Measurements from ENCODE around the gene CADM1.

CADM1 gene

GRCh38 chr11:115159207-115159606 is 345.0 kb downstream of the CADM1 start:
- no peaks in the 10 kb centered on the region for H3K36me3 ChIP-seq (replicated peaks; ENCODE audit: insufficient read depth, low read length)
- no peak overlapping the region for H3K4me2 ChIP-seq (ENCODE audit: low read depth, low read length)
- H3K79me2 ChIP-seq (ENCODE audit: low read length): no peaks in the 10 kb centered on the region
- H3K9me2 ChIP-seq (replicated peaks; ENCODE audit: insufficient read depth, low read length): no peaks in the 10 kb centered on the region
- H3K9ac ChIP-seq (ENCODE audit: low read length): no peak overlapping the region
- no peak overlapping the region for H3K4me3 ChIP-seq (ENCODE audit: low read length)
- TF ChIP-seq EZH2 (optimal IDR thresholded peaks at IDR 0.05; ENCODE audit: low read depth, low read length): no peak
- no peak for TF ChIP-seq EZH2phosphoT487 (IDR thresholded peaks at IDR 0.05; ENCODE audit: low read length)
- TF ChIP-seq CTCF (IDR thresholded peaks at IDR 0.05; ENCODE audit: low read length): no peak
- no peaks in the 10 kb centered on the region for H3F3A ChIP-seq (ENCODE audit: insufficient read depth, low read length)
- no peak overlapping the region for H2AFZ ChIP-seq (ENCODE audit: low read length)
- H3K27ac ChIP-seq (ENCODE audit: low read length): no peak overlapping the region
- no peaks in the 10 kb centered on the region for H3K27me3 ChIP-seq (replicated peaks; ENCODE audit: insufficient read depth, low read length)
- H3K9me3 ChIP-seq (replicated peaks; ENCODE audit: insufficient read depth, low read length): no peaks in the 10 kb centered on the region
- no peak for DNase-seq
- H3K4me1 ChIP-seq (ENCODE audit: low read length): no peaks in the 10 kb centered on the region
- H4K20me1 ChIP-seq (ENCODE audit: insufficient read depth, low read length): no peaks in the 10 kb centered on the region

GRCh38 chr11:115158053-115158452 is 346.2 kb downstream of the CADM1 start:
- no peak for DNase-seq
- no peaks in the 10 kb centered on the region for H4K20me1 ChIP-seq (ENCODE audit: insufficient read depth, low read length)
- H3K27ac ChIP-seq (ENCODE audit: low read length): no peak overlapping the region
- no peaks in the 10 kb centered on the region for H3K27me3 ChIP-seq (replicated peaks; ENCODE audit: insufficient read depth, low read length)
- no peaks in the 10 kb centered on the region for H3K79me2 ChIP-seq (ENCODE audit: low read length)
- H3K4me3 ChIP-seq (ENCODE audit: low read length): no peak overlapping the region
- H2AFZ ChIP-seq (ENCODE audit: low read length): no peak overlapping the region
- H3K9ac ChIP-seq (ENCODE audit: low read length): no peak overlapping the region
- no peaks in the 10 kb centered on the region for H3K9me3 ChIP-seq (replicated peaks; ENCODE audit: insufficient read depth, low read length)
- TF ChIP-seq EZH2phosphoT487 (IDR thresholded peaks at IDR 0.05; ENCODE audit: low read length) (no peak), EZH2 (optimal IDR thresholded peaks at IDR 0.05; ENCODE audit: low read depth, low read length) (no peak), CTCF (IDR thresholded peaks at IDR 0.05; ENCODE audit: low read length) (no peak)
- no peaks in the 10 kb centered on the region for H3F3A ChIP-seq (ENCODE audit: insufficient read depth, low read length)
- H3K4me2 ChIP-seq (ENCODE audit: low read depth, low read length): no peak overlapping the region
- no peaks in the 10 kb centered on the region for H3K36me3 ChIP-seq (replicated peaks; ENCODE audit: insufficient read depth, low read length)
- H3K4me1 ChIP-seq (ENCODE audit: low read length): no peaks in the 10 kb centered on the region
- no peaks in the 10 kb centered on the region for H3K9me2 ChIP-seq (replicated peaks; ENCODE audit: insufficient read depth, low read length)

GRCh38 chr11:115157247-115157646 is 347.0 kb downstream of the CADM1 start:
- Histone ChIP-seq H3K36me3 (replicated peaks; ENCODE audit: insufficient read depth, low read length) (no peaks in the 10 kb centered on the region), H4K20me1 (ENCODE audit: insufficient read depth, low read length) (no peaks in the 10 kb centered on the region), H3K9me3 (replicated peaks; ENCODE audit: insufficient read depth, low read length) (no peaks in the 10 kb centered on the region), H3K9me2 (replicated peaks; ENCODE audit: insufficient read depth, low read length) (no peaks in the 10 kb centered on the region), H3K9ac (ENCODE audit: low read length) (no peak overlapping the region), H3K4me2 (ENCODE audit: low read depth, low read length) (no peak overlapping the region), H3K27ac (ENCODE audit: low read length) (no peak overlapping the region), H3F3A (ENCODE audit: insufficient read depth, low read length) (no peaks in the 10 kb centered on the region), H2AFZ (ENCODE audit: low read length) (no peak overlapping the region), H3K79me2 (ENCODE audit: low read length) (no peaks in the 10 kb centered on the region), H3K4me1 (ENCODE audit: low read length) (no peaks in the 10 kb centered on the region), H3K4me3 (ENCODE audit: low read length) (no peak overlapping the region), H3K27me3 (replicated peaks; ENCODE audit: insufficient read depth, low read length) (no peaks in the 10 kb centered on the region)
- TF ChIP-seq CTCF (IDR thresholded peaks at IDR 0.05; ENCODE audit: low read length) (no peak), EZH2phosphoT487 (IDR thresholded peaks at IDR 0.05; ENCODE audit: low read length) (no peak)
- DNase-seq: no peak
